ENCODE data around the gene BCAS4. TPM values are rescaled to one million over a fixed set of nuclear protein-coding genes. Genes with fewer than 3 reads are reported as not detected.

BCAS4 gene
- polyA plus RNA-seq, 3 donors = 0.73 to 1.5 (median 1.3) TPM

DNA sequence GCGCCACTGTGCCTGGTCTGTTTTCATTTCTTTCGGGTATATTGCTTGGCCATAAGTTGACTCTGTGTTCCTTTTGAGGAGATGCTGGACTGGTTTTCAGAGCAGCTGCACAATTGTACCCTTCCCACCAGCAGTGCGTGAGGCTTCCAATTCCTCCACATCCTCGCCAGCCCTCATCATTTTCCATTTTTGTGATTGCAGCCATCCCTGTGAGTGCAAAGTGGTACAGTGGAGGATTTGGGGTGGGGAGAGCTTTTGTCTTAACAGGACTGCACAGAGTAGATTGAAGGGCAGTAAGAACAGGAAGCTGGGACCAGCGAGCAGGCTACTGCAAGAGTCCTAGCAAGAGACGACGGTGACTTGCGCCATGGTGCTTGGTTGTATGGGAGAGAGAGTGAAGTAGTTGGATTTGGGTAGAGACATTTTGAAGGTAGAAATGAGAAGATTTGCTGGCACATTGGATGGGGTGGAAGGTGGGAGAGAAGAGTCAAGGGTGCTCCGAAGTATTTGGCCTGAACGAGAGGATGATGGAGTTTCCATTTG lies 18.3 kb downstream of the BCAS4 start:
- no peak overlapping the region for H3K27ac ChIP-seq (ENCODE audit: low read depth, low read length)
- WGBS, 3 donors = 89 to 92% (median 92%) methylated on average over 10 of the region's 10 CpGs

GRCh38 chr20:50813801-50814200 lies 18.9 kb downstream of the BCAS4 start:
- H3K27ac ChIP-seq (ENCODE audit: low read depth, low read length) = no peak overlapping the region
- WGBS, 3 donors = 71 to 79% (median 73%) methylated on average over 9 of the region's 9 CpGs

- no peak overlapping the region for H3K27ac ChIP-seq (ENCODE audit: low read depth, low read length)
- 81 to 86% (median 82%) methylated on average over 9 of the region's 9 CpGs for WGBS, 3 donors
These were observed 19.7 kb downstream of the BCAS4 start for GRCh38 chr20:50814438-50815161.

DNA sequence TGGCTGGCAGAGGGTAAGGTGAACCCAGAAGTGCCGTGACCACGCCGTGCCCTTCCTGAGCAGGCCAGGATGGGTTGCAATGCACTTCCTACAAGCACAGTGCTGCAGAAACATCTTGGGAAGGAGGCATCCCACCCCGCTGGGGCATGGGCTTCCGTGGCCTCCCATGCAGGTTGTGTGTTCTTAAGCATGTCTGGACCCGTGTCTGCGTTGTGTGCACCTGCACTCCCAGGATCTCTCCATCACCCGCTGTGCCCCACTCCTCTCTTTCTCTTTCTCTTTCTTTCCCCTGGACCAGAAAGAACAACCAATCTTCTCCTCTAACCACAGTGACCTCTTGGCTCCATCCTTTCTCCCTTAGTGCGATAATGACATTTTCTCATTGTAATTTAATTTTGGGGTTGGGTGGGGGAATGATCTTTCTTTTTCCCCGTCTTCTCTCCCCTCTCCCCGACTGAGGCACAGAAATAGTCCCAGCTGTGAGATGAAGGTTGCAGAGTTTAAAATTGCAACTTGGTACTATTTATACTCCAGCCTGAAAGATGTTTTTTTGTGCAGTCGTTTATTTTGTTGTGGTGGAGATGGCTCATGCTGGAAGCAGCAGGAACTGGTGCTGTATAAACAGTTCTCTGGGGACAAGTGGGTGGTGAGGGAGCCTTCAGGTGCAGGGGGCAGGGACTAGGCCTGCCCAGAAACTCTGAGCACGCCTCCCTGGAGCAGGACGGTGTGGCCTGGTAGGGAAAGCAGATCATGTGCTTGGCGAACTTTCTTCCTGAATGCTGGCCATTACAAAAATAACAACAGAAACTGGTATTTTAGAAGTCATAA lies 20.5 kb downstream of the BCAS4 start:
- no peak overlapping the region for H3K27ac ChIP-seq (ENCODE audit: low read depth, low read length)
- 49 to 72% (median 57%) methylated on average over 15 of the region's 15 CpGs for WGBS, 3 donors

- H3K27ac ChIP-seq (ENCODE audit: low read depth, low read length) = no peak overlapping the region
- WGBS, 3 donors = 79 to 90% (median 86%) methylated on average over 10 of the region's 10 CpGs
These were observed 22.9 kb downstream of the BCAS4 start for GRCh38 chr20:50817776-50818172.

DNA sequence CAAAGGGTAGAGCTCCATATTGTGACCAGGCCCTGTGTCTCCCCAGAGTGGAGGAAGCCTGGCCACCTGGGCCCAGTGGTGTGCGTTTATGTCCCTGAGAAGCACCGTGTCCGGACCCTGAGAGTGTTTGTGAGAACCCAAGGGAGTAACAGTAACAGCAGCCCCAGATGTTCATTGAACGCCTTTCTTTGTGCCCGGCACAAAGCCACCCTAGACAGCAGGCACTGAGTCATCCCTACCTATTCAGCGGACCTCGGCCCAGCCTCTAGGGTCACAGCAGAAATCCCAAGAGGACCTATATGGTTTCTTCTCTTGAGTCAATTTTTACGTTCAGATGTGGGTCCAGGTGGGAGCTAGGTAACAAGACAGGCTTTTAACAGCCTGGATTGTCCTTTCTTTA lies 24.5 kb downstream of the BCAS4 start:
- 84 to 96% (median 96%) methylated on average over 8 of the region's 8 CpGs for WGBS, 3 donors
- H3K27ac ChIP-seq (ENCODE audit: low read depth, low read length) = no peak overlapping the region

GRCh38 chr20:50820515-50821256 lies 25.8 kb downstream of the BCAS4 start:
- H3K27ac ChIP-seq (ENCODE audit: low read depth, low read length) = no peak overlapping the region
- 87 to 88% (median 88%) methylated on average over 16 of the region's 16 CpGs for WGBS, 3 donors

GRCh38 chr20:50821257-50821921 lies 26.5 kb downstream of the BCAS4 start:
- WGBS, 3 donors = 69 to 81% (median 77%) methylated on average over 8 of the region's 8 CpGs
- H3K27ac ChIP-seq (ENCODE audit: low read depth, low read length) = no peak overlapping the region

DNA sequence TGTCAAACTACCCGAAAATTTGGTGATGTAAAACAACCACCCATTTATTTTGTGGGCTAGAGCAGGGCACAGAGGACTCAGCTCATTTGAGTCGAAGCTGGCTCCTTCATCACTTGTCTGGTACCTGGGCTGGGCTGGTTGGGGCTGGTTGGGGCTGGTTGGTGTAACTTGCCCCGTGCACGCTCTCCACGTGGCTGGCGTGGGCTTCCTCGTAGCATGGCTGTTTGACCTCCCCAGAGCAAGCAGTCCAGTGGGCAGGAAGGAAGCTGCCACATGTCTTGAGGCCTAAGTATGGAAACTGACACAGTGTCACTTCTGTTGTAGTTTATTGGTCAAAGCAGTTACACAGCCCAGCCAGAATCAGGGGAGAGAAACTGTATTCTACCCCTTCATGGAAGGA lies 27.1 kb downstream of the BCAS4 start:
- 68 to 76% (median 70%) methylated on average over 7 of the region's 7 CpGs for WGBS, 3 donors
- no peak overlapping the region for H3K27ac ChIP-seq (ENCODE audit: low read depth, low read length)

GRCh38 chr20:50823319-50823718 lies 28.5 kb downstream of the BCAS4 start:
- 95 to 99% (median 95%) methylated on average over 6 of the region's 6 CpGs for WGBS, 3 donors
- H3K27ac ChIP-seq (ENCODE audit: low read depth, low read length) = no peak overlapping the region

GRCh38 chr20:50824137-50824536 lies 29.3 kb downstream of the BCAS4 start:
- no peak overlapping the region for H3K27ac ChIP-seq (ENCODE audit: low read depth, low read length)
- 36 to 65% (median 37%) methylated on average over 3 of the region's 3 CpGs for WGBS, 3 donors

DNA sequence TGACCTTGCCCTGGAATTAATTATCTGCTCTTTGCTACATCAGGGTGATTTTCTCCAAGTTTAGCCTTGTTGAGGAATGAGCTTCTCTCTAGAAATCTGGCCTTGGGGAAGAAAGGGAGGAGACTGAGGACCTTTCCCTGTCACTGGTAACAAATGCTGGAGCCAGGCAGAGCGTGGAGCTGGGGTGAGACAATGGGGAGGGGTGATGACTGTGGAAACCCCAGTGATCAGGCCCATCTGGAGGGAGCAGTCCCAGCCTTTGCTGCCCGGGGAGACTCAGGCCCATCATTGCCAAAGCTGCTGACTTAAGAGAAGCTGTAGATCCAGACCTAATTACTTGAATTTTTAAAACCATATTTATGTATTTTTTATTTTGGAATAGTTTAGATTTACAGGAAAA lies 31.3 kb downstream of the BCAS4 start:
- no peak overlapping the region for H3K27ac ChIP-seq (ENCODE audit: low read depth, low read length)
- 45 to 80% (median 72%) methylated on average over 2 of the region's 2 CpGs for WGBS, 3 donors

GRCh38 chr20:50828363-50829136 lies 33.7 kb downstream of the BCAS4 start:
- 93 to 94% (median 94%) methylated on average over 13 of the region's 13 CpGs for WGBS, 3 donors
- no peak overlapping the region for H3K27ac ChIP-seq (ENCODE audit: low read depth, low read length)

DNA sequence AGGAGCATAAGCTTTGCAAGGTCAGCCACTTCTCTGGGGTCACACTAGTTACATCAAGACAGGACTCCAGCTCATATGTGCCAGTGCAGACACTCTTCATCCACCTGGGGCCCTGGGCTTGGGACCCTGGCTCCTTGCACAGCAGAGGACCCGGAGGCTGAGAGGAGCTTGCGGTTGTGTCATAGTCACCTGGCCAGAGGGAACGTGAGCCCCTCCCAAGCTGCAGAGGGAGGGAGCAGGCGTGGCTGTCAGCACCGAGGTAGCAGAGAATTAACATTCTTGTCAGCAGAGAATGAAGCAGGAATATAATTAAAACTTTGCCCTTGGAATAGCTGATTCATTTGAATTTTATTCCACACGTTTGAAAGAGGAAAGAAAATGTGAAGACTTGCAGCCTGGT lies 36.8 kb downstream of the BCAS4 start:
- 77 to 81% (median 80%) methylated on average over 6 of the region's 6 CpGs for WGBS, 3 donors
- H3K27ac ChIP-seq (ENCODE audit: low read depth, low read length) = no peak overlapping the region

- H3K27ac ChIP-seq (ENCODE audit: low read depth, low read length) = no peak overlapping the region
- 80 to 87% (median 81%) methylated on average over 5 of the region's 5 CpGs for WGBS, 3 donors
These were observed 39.7 kb downstream of the BCAS4 start for GRCh38 chr20:50834599-50835005.

GRCh38 chr20:50837532-50838321 lies 42.9 kb downstream of the BCAS4 start:
- no peak overlapping the region for H3K27ac ChIP-seq (ENCODE audit: low read depth, low read length)
- 68 to 88% (median 74%) methylated on average over 22 of the region's 22 CpGs for WGBS, 3 donors

- 92 to 94% (median 93%) methylated on average over 8 of the region's 8 CpGs for WGBS, 3 donors
- H3K27ac ChIP-seq (ENCODE audit: low read depth, low read length) = no peak overlapping the region
These were observed 43.4 kb downstream of the BCAS4 start for GRCh38 chr20:50838322-50838625.

Data from adipose tissue (tissue), 3 donors.